ENCODE measurements around the gene NRCAM. TPM values are rescaled to one million over a fixed set of nuclear protein-coding genes. Genes with fewer than 3 reads are reported as not detected.

The NRCAM gene
- total and polyA plus RNA-seq, 2 of the 8 experiments (the other 6 are each of a cell fraction or from before 2014, with no cell fraction given) = 2.7 to 3.8 TPM

GRCh38 chr7:108140671-108141070, 315.6 kb downstream of the NRCAM start:
- H4K8ac ChIP-seq (ENCODE audit: extremely low read depth, insufficient read depth, low read length) = no peak overlapping the region
- H2BK120ac ChIP-seq (replicated peaks; ENCODE audit: low read depth, low read length) = no peak overlapping the region
- H3K79me2 ChIP-seq (ENCODE audit: control insufficient read depth in 1 of 2, insufficient read depth in 2 of 2, low read length in 2 of 2) = no peaks in the 10 kb centered on the region
- no peak overlapping the region for H3K27ac ChIP-seq (ENCODE audit: low read depth, low read length)
- H4K5ac ChIP-seq (ENCODE audit: insufficient read length, low read depth, low read length) = no peak overlapping the region
- no peak overlapping the region for H3K4ac ChIP-seq (replicated peaks; ENCODE audit: insufficient read length, low read depth, low read length)
- no peak overlapping the region for H3K23ac ChIP-seq (ENCODE audit: insufficient read length)
- H4K91ac ChIP-seq (replicated peaks; ENCODE audit: insufficient read length, low read length) = no peak overlapping the region
- ChIA-PET POLR2A (ENCODE audit: partially characterized antibody) (interaction anchor here (1.1 kb wide), 1 partner anchor 11 kb away, joined by 4 read pairs; the partner anchor contains the start of gene LAMB4), CTCF (ENCODE audit: partially characterized antibody) (interaction anchor here (1.0 to 4.2 kb wide), 3 partner anchors 27 to 35 kb away, joined by 3 to 16 read pairs (median 7); no protein-coding TSS in a partner anchor)
- H3K9me3 ChIP-seq (ENCODE audit: insufficient read depth in 2 of 2, low read depth in 1 of 2, low read length in 1 of 2) = no peaks in the 10 kb centered on the region
- H2AK5ac ChIP-seq (ENCODE audit: low read depth, low read length) = no peak overlapping the region
- no peak for FAIRE-seq
- no peak for DNase-seq (ENCODE audit: low read depth in 1 of 2, low spot score in 2 of 2)
- H2BK5ac ChIP-seq (ENCODE audit: low read depth, low read length) = no peak overlapping the region
- H3K27me3 ChIP-seq (replicated peaks in 1 of 4; ENCODE audit: control insufficient read depth in 3 of 4, extremely low read depth in 1 of 4, insufficient read depth in 3 of 4, low read length in 3 of 4) = no peaks in the 10 kb centered on the region
- H3K36me3 ChIP-seq (ENCODE audit: control insufficient read depth in 2 of 4, insufficient read depth in 4 of 4, low read length in 3 of 4) = no peaks in the 10 kb centered on the region
- no peaks in the 10 kb centered on the region for H4K20me1 ChIP-seq (replicated peaks in 1 of 2; ENCODE audit: control insufficient read depth in 1 of 2, insufficient read depth in 2 of 2, low read length in 2 of 2)
- H3K14ac ChIP-seq (ENCODE audit: insufficient read length) = no peak overlapping the region
- no peak overlapping the region for H2BK12ac ChIP-seq (ENCODE audit: low read depth, low read length)
- H3K18ac ChIP-seq (ENCODE audit: extremely low read depth, low read length) = no peak overlapping the region
- no peaks in the 10 kb centered on the region for H3K23me2 ChIP-seq (ENCODE audit: low read depth, low read length)
- peaks cover 0 to 3% (median 0%) of the 10 kb centered on the region in 4 experiments; a peak in 3 of 7 replicates for H3K4me1 ChIP-seq (replicated peaks in 1 of 4; ENCODE audit: control insufficient read depth in 3 of 4, insufficient read depth in 4 of 4, low read length in 3 of 4)
- no peak overlapping the region for H3K56ac ChIP-seq (replicated peaks; ENCODE audit: insufficient read length, low read depth, low read length)
- H3K4me2 ChIP-seq (ENCODE audit: insufficient read depth in 1 of 2, low read depth in 2 of 2, low read length in 2 of 2) = no peak overlapping the region
- no peak overlapping the region for H2BK15ac ChIP-seq (ENCODE audit: low read length)
- no peaks in the 10 kb centered on the region for H3K79me1 ChIP-seq (ENCODE audit: low read depth, low read length)
- no peak overlapping the region for H3K4me3 ChIP-seq (ENCODE audit: extremely low read depth in 1 of 4, insufficient read depth in 2 of 4, low read depth in 3 of 4, low read length in 4 of 4)
- no peak overlapping the region for H3K9ac ChIP-seq (replicated peaks in 1 of 4; ENCODE audit: extremely low read depth in 1 of 4, low read depth in 3 of 4, low read length in 3 of 4)
- no peak for TF ChIP-seq ASH2L (IDR thresholded peaks at IDR 0.05; ENCODE audit: low read length)
- no peak for TF ChIP-seq CHD1 (IDR thresholded peaks at IDR 0.05; ENCODE audit: low read depth, low read length)
- no peak for TF ChIP-seq POLR2AphosphoS5 (IDR thresholded peaks at IDR 0.05; ENCODE audit: low read depth, low read length)
- TF ChIP-seq SUZ12 (IDR thresholded peaks at IDR 0.05; ENCODE audit: low read length) = no peak
- no peak for TF ChIP-seq POLR2A (IDR thresholded peaks at IDR 0.05; ENCODE audit: control extremely low read depth in 1 of 2, low read depth in 2 of 2, low read length in 2 of 2)
- TF ChIP-seq RXRA (IDR thresholded peaks at IDR 0.05; ENCODE audit: insufficient read depth, low read depth, low read length) = no peak
- TF ChIP-seq CBX8 (IDR thresholded peaks at IDR 0.05; ENCODE audit: borderline replicate concordance, low read depth, low read length) = no peak
- TF ChIP-seq HDAC6 (IDR thresholded peaks at IDR 0.05; ENCODE audit: low read depth, low read length) = no peak
- TF ChIP-seq NANOG (IDR thresholded peaks at IDR 0.05; ENCODE audit: insufficient read depth, low read depth, low read length, poor library complexity, severe bottlenecking) = no peak
- no peak for TF ChIP-seq ATF3 (IDR thresholded peaks at IDR 0.05; ENCODE audit: insufficient read depth, low read depth, low read length)
- no peak for TF ChIP-seq SP1 (IDR thresholded peaks at IDR 0.05; ENCODE audit: low read depth, low read length)
- no peak for TF ChIP-seq GABPA (IDR thresholded peaks at IDR 0.05; ENCODE audit: borderline replicate concordance, insufficient read depth, low read length)
- no peak for TF ChIP-seq SAP30 (IDR thresholded peaks at IDR 0.05; ENCODE audit: insufficient read depth, insufficient replicate concordance, low read length)
- no peak for TF ChIP-seq CHD2 (IDR thresholded peaks at IDR 0.05; ENCODE audit: low read length)
- H2AFZ ChIP-seq (ENCODE audit: low read length) = no peak overlapping the region
- no peak overlapping the region for H2BK20ac ChIP-seq (ENCODE audit: low read length)

Measured in H1 (cell line).